ENCODE results near the gene CACNG5.

DNA sequence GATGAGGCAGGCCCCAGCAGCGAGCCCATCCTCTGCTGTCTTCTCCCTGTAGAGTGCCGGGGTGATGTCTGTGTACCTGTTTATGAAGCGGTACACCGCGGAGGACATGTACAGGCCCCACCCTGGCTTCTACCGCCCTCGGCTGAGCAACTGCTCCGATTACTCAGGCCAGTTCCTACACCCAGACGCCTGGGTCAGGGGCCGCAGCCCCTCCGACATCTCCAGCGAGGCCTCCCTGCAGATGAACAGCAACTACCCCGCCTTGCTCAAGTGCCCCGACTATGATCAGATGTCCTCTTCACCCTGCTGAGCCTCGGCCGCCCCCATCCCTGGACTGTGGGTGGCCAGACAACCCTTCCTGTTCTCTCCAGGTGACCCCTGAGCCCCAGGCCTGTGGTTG lies 50.0 kb downstream of the CACNG5 start:
- no peak for TF ChIP-seq POLR2A (IDR thresholded peaks at IDR 0.05)
- TF ChIP-seq, protein P1, sequence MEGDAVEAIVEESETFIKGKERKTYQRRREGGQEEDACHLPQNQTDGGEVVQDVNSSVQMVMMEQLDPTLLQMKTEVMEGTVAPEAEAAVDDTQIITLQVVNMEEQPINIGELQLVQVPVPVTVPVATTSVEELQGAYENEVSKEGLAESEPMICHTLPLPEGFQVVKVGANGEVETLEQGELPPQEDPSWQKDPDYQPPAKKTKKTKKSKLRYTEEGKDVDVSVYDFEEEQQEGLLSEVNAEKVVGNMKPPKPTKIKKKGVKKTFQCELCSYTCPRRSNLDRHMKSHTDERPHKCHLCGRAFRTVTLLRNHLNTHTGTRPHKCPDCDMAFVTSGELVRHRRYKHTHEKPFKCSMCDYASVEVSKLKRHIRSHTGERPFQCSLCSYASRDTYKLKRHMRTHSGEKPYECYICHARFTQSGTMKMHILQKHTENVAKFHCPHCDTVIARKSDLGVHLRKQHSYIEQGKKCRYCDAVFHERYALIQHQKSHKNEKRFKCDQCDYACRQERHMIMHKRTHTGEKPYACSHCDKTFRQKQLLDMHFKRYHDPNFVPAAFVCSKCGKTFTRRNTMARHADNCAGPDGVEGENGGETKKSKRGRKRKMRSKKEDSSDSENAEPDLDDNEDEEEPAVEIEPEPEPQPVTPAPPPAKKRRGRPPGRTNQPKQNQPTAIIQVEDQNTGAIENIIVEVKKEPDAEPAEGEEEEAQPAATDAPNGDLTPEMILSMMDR (IDR thresholded peaks at IDR 0.05), result no peak
